NCI-H2107 treated with DMSO at 0.1 percent for 48 hours (cell line): ENCODE results near the gene CCDC157.
"Not testable (repeated sequence)": the region's sequence is repeated elsewhere in the genome, so short reads cannot be mapped to it uniquely, and the experiment has no call there.

Experiments
- DNase-seq: peaks from one replicate; lab custom pipeline; 2025; ENCODE audit not compliant: unreplicated experiment; lab: John Stamatoyannopoulos, UW

Gene CCDC157

DNA sequence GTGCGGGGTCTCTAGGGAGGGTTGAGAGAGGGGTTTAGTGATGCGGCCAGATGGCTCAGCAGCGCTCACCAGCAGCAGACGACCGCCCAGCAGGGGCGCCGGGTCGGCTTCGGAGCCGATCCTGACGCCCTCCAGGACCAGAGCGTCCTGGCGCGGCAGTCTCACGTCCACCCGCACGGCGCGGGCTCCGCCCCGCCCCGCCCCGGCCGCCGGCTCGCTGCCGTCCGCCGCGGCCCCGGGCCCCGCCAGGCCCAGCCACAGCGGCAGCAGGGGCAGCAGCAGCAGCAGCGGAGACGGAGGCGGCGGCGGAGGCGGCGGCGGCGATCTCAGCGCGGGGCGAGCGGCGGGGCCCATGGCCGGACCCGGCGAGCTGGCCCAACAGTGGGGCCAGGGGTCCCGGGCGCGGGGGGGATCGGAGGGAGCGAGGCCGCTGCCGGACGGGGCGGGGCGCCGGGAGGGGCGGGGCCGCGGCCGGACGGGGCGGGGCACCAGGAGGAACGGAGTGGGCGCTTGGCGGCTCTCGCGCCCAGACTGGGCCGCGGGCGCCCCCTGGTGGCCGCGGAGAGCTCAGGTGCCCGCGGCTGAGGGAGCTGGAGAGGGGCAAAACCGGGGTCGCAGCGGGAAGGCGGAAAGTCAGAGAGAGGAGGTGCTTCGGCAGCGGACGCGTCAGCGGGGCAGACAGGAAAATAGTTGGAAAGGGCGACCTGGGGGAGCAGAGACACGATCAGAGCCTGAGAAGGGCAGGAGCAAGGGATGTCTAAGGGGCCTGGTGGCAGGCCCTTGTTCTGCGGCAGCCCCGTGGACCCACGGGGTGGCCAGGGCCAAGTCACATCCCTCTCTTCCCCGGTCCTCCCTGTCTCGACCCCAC, 30.4 kb downstream of the CCDC157 start, which contains the start of gene RNF215:
RNF215 (minus strand) TSS at position 452 of the 868 bp plus-strand sequence; CDS start at position 354, 98 bp downstream.
- DNase-seq = peak; percentile 22

GRCh38 chr22:30390974-30391691, 34.3 kb downstream of the CCDC157 start:
- DNase-seq = peak; percentile 6

DNA sequence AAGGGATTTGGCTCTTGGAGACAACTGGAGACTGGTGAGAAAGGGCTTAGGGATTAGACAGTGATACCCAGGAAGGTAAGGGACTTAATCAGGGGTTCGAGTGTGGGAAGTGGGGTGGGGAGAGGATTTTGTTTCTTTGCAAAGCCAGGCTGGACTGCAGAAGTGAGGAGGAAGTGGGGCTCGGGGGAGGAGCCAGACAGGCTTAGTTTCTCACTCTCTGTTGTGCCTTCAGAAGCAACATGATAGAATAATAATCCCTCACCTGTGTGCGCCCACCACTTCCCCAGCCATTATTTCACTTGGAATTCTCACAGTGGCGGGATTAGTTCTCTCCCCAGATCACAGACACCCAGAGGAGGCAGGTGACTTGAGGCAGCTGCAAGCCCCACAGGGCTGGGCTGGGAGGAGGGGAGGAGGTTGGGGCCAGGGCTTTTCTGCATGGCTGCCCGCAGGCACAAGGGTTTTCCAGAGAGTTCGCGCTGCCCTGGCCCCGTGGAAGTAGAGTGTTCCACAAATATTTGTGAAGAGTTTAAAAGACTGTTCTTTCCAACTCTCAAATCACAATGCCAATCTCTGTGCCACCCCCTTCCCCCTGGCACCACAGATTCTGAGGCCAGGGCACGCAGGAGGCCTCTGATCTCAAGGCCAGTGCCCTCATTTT, 36.0 kb downstream of the CCDC157 start:
- DNase-seq = no peak

DNA sequence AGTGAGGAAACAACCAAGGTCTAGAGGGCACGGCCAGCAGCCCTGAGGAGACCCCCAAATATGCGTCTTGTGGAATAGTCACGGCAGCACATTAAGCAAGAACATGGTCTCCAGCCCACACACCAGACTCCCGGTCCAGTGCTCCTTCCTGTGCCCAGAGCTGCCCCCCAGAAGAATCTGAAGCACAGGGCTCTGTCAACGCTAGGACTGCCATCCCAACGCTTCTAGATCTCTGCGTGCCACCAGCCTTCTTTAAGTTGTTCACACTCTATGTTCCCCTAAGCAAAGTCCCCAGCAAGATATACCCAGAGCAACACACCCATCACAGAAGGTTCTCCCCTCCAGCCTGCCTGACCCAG, 36.5 kb downstream of the CCDC157 start:
- no peak for DNase-seq

DNA sequence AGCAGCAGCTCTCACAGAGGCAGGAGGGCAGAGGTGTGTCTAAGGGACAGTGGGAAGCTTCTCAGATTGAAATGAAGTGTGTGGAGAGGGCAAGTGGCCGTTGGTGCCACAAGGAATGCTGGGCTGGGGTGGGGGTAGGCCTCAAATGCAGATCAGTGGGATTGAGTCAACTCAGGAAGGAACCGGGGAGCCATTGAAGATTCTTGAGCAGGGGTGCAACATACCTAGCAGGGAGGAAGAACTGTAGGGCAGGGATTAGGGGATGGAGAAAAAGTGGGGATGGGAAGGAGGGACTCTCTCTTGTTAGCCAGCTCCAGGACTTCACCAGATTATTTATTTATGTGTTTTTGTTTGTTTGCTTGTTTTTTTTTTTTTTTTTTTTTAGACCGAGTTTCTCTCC, 37.1 kb downstream of the CCDC157 start:
- no peak for DNase-seq

GRCh38 chr22:30396871-30397655, 40.3 kb downstream of the CCDC157 start, which contains the start of gene SEC14L2:
Gene SEC14L2 (plus strand): TSS chr22:30397018. CDS start chr22:30397117, 99 bp downstream.
- no peak for DNase-seq

GRCh38 chr22:30397656-30398635, 41.1 kb downstream of the CCDC157 start:
- DNase-seq = no peak

DNA sequence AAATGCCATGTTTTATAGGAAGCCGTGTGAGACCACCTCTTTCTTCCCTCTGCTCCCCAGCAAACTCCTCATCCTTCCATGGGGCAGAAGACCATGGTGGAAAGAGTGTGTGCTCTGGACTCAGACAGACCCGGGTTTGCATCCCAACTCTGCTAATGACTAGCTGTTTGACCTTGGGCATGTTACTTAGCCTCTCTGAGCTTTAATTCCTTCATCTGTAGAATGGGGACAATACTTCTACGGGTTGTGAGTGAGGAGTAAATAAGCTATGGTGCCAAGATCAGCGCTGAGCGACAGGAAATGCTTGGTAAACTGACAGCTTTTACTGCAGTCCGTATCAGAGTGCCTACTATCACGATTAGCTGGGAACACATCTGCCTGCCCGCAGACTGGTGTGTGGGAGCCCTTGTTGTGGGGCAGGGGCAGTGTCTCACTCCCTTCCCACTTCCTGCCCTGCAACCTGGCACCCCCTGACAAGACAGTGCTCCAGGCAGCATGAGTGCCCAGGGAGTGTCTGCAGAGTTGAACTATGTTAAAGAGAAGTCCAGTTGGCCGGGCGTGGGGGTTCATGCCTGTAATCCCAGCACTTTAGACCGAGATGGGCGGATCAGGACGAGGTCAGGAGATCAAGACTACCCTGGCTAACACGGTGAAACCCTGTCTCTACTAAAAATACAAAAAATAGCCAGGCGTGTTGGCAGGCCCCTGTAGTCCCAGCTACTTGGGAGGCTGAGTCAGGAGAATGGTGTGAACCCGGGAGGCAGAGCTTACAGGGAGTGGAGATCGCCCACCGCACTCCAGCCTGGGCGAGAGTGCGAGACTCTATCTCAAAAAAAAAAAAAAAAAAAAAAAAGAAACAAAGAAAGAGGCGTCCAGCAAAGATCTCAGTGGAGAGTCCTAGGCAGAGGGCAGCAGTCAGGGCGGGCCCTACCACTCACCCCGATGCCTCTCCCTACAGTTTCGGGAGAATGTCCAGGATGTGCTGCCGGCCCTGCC, 42.2 kb downstream of the CCDC157 start:
- DNase-seq = no peak

DNA sequence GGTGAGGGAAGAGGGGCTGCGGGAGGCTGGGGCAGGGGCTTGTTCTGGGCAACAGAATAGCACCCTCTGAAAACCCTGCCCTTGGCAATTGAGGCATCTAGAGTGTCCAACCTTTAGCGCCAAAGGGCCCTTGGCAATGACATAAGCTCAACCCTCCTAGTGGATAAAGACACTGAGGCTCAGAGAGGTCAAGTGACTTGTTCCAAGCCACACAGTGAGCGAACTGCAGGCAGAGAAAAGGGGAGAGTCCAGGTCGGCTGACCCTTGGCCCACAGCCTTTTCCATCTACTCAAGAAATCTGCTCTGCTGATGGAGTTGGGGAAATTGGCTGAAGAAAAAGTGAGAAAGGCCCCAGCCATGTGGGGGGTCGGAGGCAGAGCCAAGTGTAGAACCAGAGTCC, 42.9 kb downstream of the CCDC157 start:
- DNase-seq = no peak

- no peak for DNase-seq
These were observed 43.4 kb downstream of the CCDC157 start for GRCh38 chr22:30400159-30400558.

GRCh38 chr22:30401024-30401423, 44.2 kb downstream of the CCDC157 start:
- DNase-seq = not testable (repeated sequence)

GRCh38 chr22:30402028-30402765, 45.4 kb downstream of the CCDC157 start:
- no peak for DNase-seq

GRCh38 chr22:30402766-30403104, 45.9 kb downstream of the CCDC157 start:
- not testable (repeated sequence) for DNase-seq

- DNase-seq = no peak
These were observed 47.5 kb downstream of the CCDC157 start for GRCh38 chr22:30404307-30404706.

DNA sequence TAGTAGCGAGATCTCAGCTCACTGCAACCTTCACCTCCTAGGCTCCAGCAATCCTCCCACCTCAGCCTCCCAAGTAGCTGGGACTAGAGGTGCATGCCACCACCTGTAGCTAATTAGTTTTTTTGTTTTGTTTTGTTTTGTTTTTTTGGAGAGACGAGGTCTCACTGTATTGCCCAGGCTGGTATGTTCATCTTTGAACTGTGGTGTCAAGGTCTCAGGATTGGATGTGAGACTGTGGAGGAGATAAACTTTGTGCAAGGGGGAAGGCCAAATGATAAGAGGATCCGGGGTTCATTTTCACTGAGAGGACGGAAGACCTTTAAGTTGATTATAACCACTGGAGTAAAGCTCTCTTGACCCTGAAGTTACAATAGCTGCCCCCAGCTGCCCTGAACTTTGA, 48.9 kb downstream of the CCDC157 start:
- DNase-seq = no peak

DNA sequence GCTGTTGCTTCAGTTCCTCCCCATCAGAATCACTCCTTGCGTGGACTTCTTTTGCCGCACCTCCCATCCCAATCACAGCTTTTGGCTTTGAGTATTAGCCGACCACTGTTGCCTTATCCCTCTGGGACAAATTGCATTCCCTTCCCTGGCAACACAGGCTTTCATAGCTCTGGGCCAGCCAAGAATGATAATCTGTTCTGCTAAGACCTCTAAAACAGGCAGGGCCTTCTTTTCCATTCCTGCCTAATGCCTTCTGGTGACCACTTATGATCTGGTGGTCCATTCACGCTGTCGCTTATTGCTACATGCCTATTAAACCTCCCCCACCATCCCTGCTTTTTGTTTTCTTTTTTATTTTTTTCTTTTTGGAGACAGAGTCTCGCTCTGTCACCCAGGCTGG, 49.6 kb downstream of the CCDC157 start:
- no peak for DNase-seq

- DNase-seq = no peak
These were observed 51.7 kb downstream of the CCDC157 start for GRCh38 chr22:30408388-30409102.
